GM10248 (cell line): ENCODE measurements around the gene CTAGE1.
"Not testable (repeated sequence)": the region's sequence is repeated elsewhere in the genome, so short reads cannot be mapped to it uniquely, and the experiment has no call there.

Source experiments
- CTCF ChIA-PET: fragments of 300-600 bp; sonication (Branson Sonifier 250); formaldehyde crosslinking; extraction: SDS; loops from one replicate; lab custom pipeline; 2021; ENCODE audit warnings: antibody characterized with exemption; lab: Yijun Ruan, JAX
- POLR2A ChIA-PET: fragments of 350-650 bp; sonication (Branson Sonifier 250); formaldehyde crosslinking; extraction: SDS; loops from one replicate; lab custom pipeline; 2020; ENCODE audit warnings: antibody characterized with exemption; lab: Yijun Ruan, JAX
- DNase-seq: peaks from one replicate; pipeline ENCODE4 v3.0.0; 2012; ENCODE audit errors: extremely low spot score
- CTCF ChIP-seq: IDR thresholded peaks from 2 replicates; pipeline ENCODE4 v1.5.1; 2012; ENCODE audit warnings: mild to moderate bottlenecking, low read depth; ENCODE audit errors: extremely low read depth, missing control alignments, control extremely low read depth

CTAGE1 gene

GRCh38 chr18:22399949-22400348, 17.8 kb downstream of the CTAGE1 start:
- CTCF ChIA-PET = interaction anchor here (1.4 kb wide), 1 partner anchor 10 kb away, joined by 3 read pairs; no protein-coding TSS in a partner anchor
- POLR2A ChIA-PET = no interaction called here
- TF ChIP-seq CTCF = no peak
- no peak for DNase-seq

GRCh38 chr18:22398464-22398863, 19.3 kb downstream of the CTAGE1 start:
- ChIA-PET POLR2A (no interaction called here), CTCF (interaction anchor here (1.4 kb wide), 1 partner anchor 20 kb away, joined by 3 read pairs; no protein-coding TSS in a partner anchor)
- no peak for DNase-seq
- TF ChIP-seq CTCF = no peak

GRCh38 chr18:22394428-22394827, 23.3 kb downstream of the CTAGE1 start:
- DNase-seq = no peak
- ChIA-PET POLR2A (no interaction called here), CTCF (no interaction called here)
- no peak for TF ChIP-seq CTCF

- POLR2A ChIA-PET, DNase-seq, CTCF ChIA-PET: not testable (repeated sequence)
Observed at GRCh38 chr18:22393164-22393563, 24.6 kb downstream of the CTAGE1 start.

- no peak for DNase-seq
- TF ChIP-seq CTCF = no peak
- ChIA-PET POLR2A (no interaction called here), CTCF (interaction anchor here (1.2 to 1.4 kb wide), 3 partner anchors 9 to 13 kb away, joined by 3 to 4 read pairs (median 3); no protein-coding TSS in a partner anchor)
Observed at GRCh38 chr18:22391407-22392345, 26.0 kb downstream of the CTAGE1 start.

GRCh38 chr18:22387787-22388186, 29.9 kb downstream of the CTAGE1 start:
- CTCF ChIA-PET = no interaction called here
- TF ChIP-seq CTCF = no peak
- POLR2A ChIA-PET = no interaction called here
- no peak for DNase-seq

GRCh38 chr18:22387364-22387763, 30.4 kb downstream of the CTAGE1 start:
- DNase-seq = no peak
- POLR2A ChIA-PET = no interaction called here

More at GRCh38 chr18:22387364-22387763, 30.4 kb downstream of the CTAGE1 start:
- TF ChIP-seq CTCF = no peak
- CTCF ChIA-PET = no interaction called here
